ENCODE data around the gene OR56B4.
"Not testable (repeated sequence)": the region's sequence is repeated elsewhere in the genome, so short reads cannot be mapped to it uniquely, and the experiment has no call there.

OR56B4 gene, protein sequence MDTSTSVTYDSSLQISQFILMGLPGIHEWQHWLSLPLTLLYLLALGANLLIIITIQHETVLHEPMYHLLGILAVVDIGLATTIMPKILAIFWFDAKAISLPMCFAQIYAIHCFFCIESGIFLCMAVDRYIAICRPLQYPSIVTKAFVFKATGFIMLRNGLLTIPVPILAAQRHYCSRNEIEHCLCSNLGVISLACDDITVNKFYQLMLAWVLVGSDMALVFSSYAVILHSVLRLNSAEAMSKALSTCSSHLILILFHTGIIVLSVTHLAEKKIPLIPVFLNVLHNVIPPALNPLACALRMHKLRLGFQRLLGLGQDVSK

DNA sequence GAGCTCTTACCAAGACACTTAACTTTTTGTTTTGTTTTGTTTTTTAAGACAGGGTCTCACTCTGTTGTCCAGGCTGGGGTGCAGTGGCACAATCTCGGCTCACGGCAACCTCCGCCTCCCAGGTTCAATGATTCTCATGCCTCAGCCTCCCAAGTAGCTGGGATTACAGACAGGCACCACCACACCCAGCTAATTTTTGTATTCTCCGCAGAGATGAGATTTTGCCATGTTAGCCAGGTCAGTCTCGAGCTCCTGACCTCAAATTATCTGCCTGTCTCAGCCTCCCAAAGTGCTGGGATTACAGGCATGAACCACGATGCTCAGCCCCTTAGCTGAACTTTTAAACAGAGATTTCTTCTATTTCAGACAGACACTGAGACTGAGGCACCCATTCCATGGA, at the start of gene OR56B4:
OR56B4 (plus strand) TSS at position 301 of the 400 bp plus-strand sequence; CDS start at position 396, 95 bp downstream.
- DNase-seq (ENCODE audit: low read depth in 2 of 2, low spot score in 1 of 2), result not testable (repeated sequence)

DNA sequence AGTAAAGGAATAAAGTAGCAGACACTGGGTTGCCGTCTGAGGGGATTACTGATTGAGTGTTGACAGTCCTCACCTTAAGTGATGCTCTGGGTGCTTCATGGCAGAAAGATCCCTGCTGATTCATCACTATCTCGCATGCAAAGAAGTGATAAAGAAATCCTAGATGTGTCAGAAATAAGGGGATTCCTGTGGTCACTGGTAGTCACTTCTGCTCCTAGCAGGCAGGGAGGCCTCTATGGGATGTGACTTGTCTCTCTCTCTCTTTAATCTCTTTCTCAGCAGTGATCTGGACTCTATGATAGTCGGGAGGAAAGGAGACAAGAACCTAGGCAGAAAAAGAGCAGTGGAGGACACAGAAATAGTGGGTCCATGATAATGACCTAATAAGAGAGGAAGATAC, 46.0 kb upstream of the OR56B4 start:
- no peak for DNase-seq (ENCODE audit: low read depth in 2 of 2, low spot score in 1 of 2)

DNA sequence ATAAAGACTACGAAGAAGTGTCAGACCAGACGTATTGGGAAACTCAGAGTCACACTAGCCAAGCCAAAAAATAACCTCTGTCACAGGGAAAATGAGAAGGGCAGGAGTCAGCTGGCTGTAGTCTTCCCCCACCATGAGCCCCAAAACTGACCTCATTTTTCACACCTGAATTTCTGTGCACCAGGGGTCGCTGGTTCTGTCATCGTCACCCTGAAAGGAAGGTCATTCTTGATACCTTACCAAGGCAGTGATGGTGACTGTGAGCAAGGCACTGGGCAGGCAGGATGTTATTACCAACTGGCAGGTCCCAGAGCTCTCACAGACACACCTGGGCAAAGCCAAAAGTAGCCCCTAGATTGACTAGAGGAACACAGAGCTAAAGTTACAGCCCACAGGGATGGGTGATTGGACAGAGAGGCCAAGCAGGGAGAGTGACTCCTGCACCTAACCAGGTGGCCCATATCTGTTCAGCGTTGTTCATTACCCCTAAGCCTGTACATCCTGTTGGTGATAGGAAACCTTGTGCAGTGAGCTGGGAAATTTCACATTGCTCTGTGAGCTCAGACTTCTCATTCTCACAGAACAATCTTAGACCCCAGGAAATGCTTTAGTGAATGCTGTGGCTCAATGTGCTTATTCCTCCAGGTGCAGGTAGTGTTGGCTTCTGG, 44.7 kb upstream of the OR56B4 start:
- no peak for DNase-seq (ENCODE audit: low read depth in 2 of 2, low spot score in 1 of 2)

DNA sequence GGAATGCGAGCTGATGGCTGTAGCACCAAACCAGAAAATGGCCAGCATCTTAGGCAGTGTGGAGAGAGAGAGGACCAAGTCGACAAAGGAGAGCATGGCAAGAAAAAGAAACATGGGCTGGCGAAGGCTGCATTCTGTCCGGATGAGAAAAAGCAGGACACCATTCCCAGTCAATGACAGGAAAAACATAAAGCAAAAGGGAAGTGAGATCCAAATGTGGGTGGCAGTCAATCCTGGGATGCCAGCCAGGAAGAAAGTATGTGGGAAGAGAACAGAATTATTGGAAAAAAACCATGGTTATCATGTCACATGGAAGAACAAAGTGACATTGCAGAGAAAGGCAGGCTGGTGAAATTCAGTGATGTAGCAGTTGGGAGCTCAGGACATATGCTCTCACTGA, 40.0 kb upstream of the OR56B4 start:
- DNase-seq (ENCODE audit: low read depth in 2 of 2, low spot score in 1 of 2), result no peak

DNA sequence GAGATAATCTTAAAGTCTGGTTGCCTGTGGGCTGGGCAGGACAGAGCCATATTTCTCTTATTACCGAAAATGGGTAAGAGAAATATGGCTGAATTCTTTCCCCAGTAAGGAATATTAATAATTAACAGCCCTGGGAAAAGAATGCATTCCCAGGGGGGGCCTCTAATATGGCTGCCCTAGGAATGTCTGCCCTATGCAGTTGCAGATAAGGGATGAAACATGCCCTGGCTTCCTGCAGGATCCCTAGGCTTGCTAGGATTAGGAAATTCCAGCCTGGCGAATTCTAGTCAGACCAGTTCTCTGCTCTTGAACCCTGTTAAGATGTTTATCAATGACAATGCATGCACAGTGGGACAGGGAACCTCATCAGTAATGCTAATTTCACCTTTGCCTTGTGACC, 31.0 kb upstream of the OR56B4 start:
- DNase-seq (ENCODE audit: low read depth in 2 of 2, low spot score in 1 of 2), result not testable (repeated sequence)

DNA sequence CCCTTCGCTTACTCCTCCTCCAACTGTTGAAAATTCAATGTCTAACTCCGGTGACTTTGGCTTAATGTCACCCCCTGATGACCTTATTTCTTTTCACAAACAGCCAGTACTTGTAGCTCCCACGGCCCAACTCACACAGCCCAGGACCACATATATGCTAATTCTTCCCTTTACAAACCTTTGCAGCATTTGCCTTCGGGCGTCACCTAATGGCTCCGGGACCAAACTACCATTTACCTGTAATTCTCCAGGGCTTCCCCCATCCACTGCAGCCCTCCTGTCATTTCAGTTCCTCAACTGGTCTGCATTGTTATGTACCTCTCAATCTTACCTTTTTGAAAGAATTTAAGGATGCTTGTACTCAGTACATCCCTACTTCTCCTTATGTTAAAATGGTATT, 29.8 kb upstream of the OR56B4 start:
- no peak for DNase-seq (ENCODE audit: low read depth in 2 of 2, low spot score in 1 of 2)

DNA sequence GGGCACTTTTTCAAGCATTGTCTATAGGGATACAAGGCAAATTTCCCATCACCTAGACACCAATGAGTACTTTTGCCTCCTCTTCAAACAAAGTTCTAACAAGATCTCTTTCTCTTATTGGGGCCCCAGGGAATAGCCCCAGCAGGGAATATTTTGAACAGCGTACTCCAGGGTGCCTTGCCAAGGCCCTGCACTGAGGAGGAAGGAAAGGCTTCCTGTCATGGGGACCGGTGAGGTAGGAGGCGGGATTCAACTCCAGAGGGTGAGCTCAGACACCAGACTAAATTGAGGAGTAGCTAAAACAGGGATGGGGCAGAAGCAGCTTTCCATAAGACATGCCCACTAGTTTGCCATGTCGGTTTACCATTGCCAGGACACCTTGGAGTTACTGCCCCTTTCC, 28.0 kb upstream of the OR56B4 start:
- no peak for DNase-seq (ENCODE audit: low read depth in 2 of 2, low spot score in 1 of 2)

DNA sequence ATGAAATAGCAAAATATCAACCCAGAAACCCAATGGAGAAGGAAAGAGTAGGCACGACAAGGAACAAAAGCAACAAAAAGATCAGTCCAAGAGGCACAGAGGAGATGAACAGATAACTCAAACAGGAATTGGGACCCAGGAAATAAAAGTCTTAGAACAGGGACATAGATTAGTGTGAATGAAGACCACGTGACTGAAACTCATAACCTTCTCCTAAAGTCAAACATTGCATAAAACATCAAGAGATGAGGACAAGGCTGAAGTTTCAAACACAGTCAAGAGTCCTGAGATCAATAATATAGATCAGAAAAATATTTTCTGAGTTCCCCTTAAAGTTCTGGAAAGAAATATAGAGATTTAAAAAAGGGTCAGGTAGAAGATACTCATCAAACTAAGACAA, 24.4 kb upstream of the OR56B4 start:
- DNase-seq (ENCODE audit: low read depth in 2 of 2, low spot score in 1 of 2), result no peak

DNA sequence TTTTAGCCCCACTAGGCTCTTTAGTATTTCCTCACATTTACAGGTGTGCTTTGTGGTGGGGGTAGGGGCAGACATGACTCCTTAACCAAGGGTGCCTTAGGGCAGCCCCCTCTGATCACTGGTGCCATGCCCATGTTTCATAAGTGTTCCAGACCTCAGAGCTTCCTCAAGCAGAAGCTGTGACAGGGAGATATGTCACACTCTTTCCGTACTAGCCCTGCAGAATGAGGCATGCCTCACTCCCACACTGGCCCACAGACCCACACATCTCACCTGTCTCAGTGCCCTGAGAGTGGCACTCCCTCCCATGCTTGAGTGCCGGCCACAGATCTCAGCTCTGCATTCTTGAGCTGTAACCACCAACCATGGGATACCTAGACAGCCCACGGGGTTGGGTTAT, 22.9 kb upstream of the OR56B4 start:
- DNase-seq (ENCODE audit: low read depth in 2 of 2, low spot score in 1 of 2), result no peak

DNA sequence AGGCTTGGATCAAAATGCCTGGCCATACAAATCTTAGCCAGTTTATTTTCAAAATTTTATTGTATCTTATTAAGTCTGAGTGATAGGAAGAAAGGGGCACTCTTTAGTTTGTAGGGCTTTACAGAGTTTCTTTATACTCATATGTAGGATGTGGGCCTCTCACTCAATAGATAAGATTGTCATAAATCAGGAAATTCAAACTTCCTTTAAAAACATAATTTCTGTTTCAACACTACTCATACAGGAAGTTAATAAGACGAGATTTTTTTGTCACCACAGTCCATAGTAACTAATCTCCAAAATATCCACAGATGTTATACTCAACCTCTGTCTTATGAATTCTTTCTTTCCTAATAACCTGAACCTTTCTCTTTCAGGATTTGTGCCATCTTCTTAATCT, 13.3 kb upstream of the OR56B4 start:
- no peak for DNase-seq (ENCODE audit: low read depth in 2 of 2, low spot score in 1 of 2)

DNA sequence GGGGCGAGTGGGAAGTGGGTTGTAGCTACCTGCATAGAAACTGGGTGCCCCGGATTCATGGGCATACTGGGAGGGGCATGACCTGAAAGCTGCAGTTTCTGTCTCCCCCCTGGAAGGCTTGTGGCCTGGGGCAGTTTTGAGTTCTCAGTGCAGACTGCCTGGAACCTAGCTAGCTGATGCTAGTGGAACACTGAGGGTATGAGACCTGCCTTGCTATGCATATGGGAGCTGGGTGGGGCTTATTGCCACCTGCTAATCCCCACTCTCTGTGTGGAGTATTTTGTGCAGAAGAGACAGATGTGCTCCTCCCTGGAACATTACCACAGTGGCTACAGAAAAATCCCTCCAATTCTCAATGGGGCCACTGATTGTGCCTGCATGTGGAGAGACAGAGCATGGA, 11.7 kb upstream of the OR56B4 start:
- DNase-seq (ENCODE audit: low read depth in 2 of 2, low spot score in 1 of 2), result no peak

DNA sequence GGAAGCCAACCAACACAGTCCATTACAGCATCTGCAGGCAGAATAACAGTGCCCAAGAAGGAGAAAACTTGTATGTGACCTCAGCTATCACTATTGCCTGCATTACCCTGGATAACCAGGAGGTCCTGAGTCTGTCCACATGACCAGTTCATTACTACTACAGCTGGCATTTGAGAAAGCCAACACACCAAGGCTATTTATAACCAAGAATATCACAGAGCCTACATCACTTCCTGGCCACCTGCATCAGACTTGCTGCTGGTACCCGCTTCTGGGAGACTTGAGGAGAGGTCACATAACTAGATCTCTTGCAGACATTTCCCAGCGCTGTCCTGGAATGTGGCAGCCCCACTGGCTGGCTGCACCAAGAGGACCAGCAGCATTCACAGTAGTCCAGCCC, 11.1 kb upstream of the OR56B4 start:
- DNase-seq (ENCODE audit: low read depth in 2 of 2, low spot score in 1 of 2), result no peak

DNA sequence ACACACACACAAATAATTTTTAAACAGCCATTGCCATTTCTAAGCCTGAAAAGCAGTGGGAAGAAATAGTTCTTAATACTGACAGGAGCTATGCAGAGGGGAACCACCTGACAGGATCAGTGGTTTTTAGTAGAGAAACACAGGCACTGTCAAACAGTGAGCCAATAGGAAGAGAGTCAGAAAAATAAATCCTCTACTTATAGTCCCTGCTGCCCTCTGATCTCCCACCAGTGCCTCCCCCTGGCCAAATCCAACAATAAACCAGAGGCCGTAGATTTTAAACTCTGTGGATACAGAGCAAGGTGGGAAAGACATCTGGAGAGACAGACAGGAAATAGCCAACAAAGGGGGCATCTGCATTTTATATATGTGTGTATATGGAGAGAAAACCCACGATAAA, 7.9 kb upstream of the OR56B4 start:
- no peak for DNase-seq (ENCODE audit: low read depth in 2 of 2, low spot score in 1 of 2)

DNA sequence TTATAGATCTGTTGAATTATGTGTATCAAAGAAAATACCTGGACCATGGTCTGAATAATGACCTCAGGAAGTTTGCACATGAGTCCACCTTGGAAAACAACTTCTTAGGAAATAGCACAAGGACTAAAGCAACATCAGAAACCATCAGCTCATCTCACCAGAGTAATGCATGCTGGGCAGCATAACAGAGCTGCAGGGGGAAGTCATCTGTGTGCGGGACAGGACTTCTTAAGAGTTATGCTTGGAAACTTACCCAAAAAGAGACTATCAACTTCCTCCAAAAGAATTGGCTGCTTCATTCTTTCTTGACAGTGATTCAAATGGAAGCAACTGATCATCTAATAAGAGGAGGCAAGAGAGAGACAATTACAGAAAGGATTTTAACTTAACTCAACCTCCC, 2.5 kb downstream of the OR56B4 start:
- no peak for DNase-seq (ENCODE audit: low read depth in 2 of 2, low spot score in 1 of 2)

DNA sequence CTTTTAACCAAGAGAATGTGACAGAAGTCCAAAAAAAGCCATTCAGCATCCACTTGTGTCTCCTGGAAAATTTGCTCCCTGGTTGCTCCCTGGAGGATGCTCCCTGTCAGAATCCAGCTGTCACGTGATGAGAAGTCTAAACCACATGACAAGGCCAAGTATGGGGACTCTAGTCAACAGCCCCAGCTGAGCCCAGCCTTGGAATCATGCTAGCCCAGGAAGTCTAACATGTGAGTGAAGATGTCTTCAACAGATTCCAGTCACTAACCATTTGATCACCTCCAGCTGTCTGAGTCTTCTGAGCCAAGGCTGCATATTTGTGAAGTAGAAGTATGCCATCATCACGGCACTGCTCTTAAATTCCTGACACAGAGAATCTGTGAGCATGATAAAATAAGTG, 4.2 kb downstream of the OR56B4 start:
- no peak for DNase-seq (ENCODE audit: low read depth in 2 of 2, low spot score in 1 of 2)

DNA sequence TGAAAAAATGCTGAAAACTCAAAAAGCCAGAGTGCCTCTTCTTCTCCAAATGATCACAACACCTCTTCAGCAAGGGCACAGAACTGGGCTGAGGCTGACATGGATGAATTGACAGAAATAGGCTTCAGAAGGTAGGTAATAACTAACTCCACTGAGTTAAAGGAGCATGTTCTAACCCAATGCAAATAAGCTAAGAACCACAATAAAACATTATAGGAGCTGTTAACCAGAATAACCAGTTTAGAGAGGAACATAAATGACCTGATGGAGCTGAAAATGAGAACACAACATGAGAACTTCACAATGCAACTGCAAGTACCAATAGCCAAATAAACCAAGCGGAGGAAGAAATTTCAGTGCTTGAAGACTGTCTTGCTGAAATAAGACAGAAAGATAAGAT, 9.2 kb downstream of the OR56B4 start:
- no peak for DNase-seq (ENCODE audit: low read depth in 2 of 2, low spot score in 1 of 2)

DNA sequence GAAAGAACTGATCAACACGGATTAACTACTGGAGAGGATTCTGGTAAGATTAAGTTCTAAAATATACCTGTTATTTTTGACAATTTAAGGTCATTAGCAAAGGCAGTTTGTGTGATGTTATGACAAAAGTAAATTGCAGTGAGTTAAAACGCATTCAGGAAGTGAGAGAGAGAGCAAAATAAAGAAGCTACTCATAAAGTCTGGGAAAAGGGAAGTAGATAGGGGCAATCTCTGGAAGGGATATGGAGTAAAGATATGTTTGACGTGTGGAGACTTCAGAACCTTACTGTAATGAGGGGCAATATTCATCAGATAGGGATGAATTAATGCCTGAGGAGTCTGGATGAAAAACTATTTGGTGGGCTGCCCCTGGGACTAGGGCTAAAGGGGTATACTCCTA, 16.8 kb downstream of the OR56B4 start:
- no peak for DNase-seq (ENCODE audit: low read depth in 2 of 2, low spot score in 1 of 2)

DNA sequence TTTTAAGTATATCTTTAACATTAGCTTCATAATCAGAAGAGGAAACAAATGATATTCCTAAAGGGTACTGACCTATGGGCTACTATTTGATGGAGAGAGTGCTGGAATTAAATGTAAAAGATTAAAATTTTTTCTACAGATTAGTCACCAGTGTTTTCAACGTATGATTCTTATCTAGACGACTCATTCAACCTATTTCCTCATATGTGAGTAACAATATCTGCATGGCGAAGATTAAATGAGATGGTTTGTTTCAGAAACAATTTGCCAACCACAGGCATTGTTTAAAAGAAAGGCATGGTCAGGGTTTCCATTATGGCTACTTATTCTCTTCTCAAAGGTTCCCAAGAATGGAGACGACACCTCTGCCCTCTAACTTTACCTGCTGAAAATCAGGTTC, 20.4 kb downstream of the OR56B4 start:
- no peak for DNase-seq (ENCODE audit: low read depth in 2 of 2, low spot score in 1 of 2)

DNA sequence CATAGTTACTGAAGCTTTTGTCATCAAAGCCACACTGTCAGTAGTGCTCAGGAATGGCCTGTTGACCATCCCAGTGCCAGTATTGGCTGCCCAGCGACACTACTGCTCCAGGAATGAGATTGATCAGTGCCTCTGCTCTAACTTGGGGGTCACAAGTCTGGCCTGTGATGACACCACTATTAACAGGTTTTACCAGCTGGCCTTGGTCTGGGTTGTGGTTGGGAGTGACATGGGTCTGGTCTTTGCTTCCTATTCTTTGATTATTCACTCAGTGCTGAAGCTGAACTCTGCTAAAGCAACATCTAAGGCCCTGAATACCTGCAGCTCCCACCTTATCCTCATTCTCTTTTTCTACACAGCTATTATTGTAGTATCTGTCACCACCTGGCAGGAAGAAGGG, 21.5 kb downstream of the OR56B4 start:
- DNase-seq (ENCODE audit: low read depth in 2 of 2, low spot score in 1 of 2), result no peak

DNA sequence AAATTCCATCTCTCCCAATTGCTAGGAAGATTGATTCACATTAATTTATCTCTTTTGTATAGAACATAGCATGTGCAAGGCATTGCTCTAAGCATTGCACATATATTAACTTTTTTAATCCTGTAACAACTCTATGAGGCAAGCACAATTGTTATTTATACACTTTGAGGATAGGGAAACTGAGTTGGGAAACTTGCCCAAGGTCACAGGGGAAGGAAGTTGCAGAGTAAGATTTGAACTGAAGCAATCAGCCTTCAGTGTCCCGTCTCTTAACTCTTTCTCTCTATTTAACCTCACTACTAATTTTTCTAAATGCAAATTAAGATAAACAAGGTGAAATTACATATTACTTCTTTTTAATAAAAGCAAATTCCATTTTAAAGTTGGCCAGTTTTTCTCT, 22.2 kb downstream of the OR56B4 start:
- no peak for DNase-seq (ENCODE audit: low read depth in 2 of 2, low spot score in 1 of 2)

DNA sequence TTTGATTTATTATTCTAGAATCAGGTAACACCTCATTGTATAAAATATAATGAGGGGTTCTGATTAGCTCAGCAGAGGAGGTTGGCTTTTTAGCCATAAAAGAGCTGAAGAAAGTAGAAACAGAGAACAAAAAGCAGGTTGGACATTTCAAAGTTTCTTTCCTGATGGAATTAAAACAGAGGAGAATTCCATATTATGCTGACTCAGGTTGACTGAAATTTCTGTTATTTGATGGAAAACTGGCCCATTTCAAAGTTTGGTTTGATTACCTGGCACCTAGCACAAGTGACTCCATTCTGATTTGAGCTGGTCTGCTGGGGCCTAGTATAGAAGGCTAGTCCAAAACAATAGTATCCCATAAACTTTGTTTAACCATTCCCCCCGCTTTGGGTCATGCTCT, 24.9 kb downstream of the OR56B4 start:
- DNase-seq (ENCODE audit: low read depth in 2 of 2, low spot score in 1 of 2), result no peak

DNA sequence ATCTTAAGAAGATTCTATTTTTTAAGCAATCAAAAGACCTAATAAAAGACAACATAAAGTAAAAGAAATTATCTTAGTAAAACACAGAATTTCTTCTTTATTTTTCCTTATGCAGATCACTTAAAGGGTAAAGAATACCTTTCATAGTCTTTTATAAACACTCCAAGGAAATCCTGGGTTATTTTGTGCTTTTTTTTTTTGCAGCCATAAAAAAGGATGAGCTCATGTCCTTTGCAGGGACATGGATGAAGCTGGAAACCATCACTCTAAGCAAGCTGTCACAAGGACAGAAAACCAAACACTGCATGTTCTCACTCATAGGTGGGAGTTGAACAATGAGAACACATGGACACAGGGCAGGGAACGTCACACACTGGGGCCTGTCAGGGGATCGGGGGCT, 28.5 kb downstream of the OR56B4 start:
- not testable (repeated sequence) for DNase-seq (ENCODE audit: low read depth in 2 of 2, low spot score in 1 of 2)

DNA sequence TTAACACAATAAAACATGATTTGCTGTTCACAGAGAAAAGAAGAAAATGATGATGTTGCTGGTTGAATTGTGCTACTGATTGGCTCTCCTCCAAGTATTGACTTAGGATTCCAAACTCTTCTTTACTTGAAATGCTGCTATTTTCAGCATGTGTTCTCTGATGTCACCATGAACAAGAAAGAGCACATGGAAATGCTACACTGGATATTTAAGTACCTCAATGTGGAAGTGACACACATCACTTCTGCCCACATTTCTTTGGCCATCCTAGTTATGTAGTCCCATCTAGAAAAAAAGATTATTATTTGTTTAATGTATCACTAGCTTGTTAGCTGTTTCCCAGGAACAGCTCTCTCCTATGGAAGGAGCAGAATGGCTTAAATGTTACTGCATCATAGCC, 35.5 kb downstream of the OR56B4 start:
- no peak for DNase-seq (ENCODE audit: low read depth in 2 of 2, low spot score in 1 of 2)
